NCI-H128 (cell line): Measurements from ENCODE around the gene FXYD4.

Experiments
- DNase-seq: peaks from one replicate; lab custom pipeline; 2025; ENCODE audit not compliant: unreplicated experiment; lab: John Stamatoyannopoulos, UW

Gene FXYD4

DNA sequence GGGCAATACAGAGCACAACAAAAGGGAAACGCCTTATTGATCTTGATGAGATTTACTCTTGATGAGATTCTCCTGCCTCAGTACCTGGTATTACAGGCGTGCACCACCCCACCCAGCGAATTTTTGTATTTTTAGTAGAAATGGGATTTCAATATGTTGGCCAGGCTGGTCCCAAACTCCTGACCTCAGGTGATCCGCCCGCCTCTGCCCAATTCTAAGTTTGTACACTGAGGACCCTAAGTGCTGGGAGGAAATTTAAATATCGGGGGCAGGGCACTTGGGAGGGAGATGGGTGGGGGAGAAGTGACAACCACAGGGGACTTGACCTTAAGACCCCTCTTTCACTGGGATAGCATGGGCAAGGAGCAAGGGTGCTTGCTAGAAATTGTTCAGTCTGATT lies 23.4 kb downstream of the FXYD4 start:
- DNase-seq, result no peak

GRCh38 chr10:43395571-43396060 lies 24.2 kb downstream of the FXYD4 start:
- no peak for DNase-seq

GRCh38 chr10:43396061-43396927 lies 24.9 kb downstream of the FXYD4 start:
- no peak for DNase-seq

DNA sequence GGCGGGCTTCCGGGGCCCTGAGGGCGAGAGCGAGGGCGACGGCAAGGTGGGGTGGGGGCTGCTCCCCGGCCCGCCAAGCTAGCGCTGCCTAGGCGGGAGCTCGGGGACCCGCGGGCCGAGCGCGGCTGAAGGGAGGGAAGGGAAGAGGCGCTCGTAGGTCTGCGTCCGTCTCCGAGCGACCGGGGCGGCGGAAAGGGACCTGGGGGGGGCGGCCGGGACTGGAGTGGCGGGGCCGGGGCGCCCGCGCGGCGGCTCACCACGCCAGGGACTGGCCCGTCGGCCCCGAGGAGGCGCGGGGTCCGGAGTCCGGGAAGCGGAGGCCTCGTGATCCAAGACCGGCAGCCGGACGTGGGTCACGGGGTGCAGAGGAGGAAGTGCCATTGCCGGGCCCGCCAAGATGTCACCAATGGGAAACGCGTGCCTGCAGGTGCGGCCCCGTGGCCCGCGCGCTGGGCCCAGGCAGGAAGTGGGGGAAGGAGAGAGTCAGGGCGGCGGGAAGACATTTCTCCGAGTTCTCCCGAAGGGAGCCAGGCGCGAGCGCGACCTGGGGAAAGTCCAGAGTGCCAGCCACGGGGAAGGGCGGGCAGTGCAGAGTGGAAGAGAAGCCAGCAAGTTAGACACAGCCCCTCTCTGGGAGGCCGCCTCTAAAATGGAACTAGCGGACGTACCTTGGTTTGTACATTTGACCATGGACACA lies 25.6 kb downstream of the FXYD4 start:
- peak; percentile 59 for DNase-seq

- DNase-seq, result no peak
Observed at GRCh38 chr10:43398939-43399319, 27.5 kb downstream of the FXYD4 start.

DNA sequence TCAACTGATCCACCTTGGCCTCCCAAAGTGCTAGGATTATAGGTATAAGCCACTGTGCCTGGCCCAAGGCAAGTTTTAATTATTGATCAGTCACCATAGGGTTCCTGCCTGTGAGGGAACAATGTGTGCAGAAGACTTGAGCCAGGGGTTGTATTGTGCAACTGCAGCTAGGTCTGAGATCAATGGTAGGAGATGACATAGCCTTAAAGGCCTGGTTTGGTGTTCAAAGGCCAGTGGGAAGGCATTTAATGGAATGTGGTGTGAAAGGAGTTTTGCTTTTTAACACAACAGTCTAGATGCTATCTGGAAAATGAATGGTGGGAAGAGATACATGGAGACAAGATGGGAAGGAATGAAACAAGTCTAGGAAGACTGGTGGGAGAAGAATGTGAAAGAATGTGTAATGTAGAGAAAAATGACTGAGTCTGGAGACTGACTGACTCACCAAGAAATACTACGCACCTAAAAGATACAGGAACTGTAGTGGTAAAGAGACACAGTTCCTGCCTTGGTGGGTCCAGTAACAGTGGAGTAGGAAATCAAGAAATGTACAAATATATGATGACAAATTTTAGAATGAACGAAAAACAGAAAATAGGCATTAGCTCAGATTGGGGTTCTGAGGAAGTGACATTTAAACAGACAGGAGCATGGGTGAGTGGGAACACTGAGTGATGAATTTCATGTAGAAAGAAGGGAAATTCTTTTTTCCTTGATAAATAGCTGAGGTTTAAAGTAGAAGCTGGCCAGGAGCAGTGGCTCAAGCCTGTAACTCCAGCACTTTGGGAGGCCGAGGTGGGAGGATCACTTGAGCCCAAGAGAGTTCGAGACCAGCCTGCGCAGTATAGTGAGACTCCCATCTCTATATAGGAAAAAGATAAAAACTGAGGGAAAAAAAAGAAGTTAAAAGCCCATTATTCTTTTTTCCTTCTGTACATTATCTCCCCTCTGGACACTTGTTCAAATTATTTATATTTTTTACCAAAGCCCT lies 28.2 kb downstream of the FXYD4 start:
- no peak for DNase-seq

GRCh38 chr10:43401627-43402026 lies 30.2 kb downstream of the FXYD4 start:
- DNase-seq, result no peak

DNA sequence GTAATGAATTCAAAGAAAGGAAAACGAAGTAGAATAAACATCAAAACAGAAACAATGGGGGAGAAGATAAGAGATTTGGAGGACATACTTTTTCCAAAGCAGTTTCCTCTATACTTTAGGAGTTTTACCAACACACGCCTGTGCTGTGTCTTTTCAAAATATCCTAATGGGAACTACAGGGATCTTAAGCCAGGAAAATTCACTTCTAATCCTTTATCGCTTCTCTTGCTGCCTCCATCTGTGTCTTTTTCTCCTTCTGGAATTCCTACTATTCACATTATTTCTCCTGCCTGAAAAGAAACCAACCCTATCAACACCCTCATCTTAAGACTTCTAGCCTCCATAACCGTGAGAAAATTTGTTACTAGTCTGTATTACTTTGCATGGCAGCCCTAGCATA lies 30.7 kb downstream of the FXYD4 start:
- DNase-seq, result no peak

DNA sequence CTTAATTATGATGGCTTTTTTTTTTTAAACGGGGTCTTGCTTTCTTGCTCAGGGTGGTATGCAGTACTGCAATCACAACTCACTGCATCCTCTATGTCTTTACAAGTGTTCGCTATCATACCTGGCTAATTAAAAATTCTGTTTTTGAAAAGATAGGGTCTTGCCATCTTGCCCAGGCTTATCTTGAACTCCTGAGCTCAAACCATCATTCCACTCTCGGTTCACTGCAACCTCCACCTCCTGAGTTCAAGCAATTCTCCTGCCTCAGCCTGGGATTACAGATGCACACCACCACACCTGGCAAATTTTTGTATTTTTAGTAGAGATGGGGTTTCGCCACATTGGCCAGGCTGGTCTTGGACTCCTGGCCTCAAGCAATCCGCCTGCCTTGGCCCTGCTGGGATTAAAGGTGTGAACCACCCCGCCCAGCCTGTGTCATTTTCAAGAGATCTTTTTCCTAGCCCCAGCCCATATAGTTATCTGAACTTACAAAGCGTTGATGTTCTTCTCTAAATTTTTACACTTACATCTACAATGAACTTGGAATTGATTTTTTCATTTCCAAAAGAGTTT lies 31.5 kb downstream of the FXYD4 start:
- DNase-seq, result no peak

GRCh38 chr10:43403911-43404703 lies 32.7 kb downstream of the FXYD4 start:
- DNase-seq, result no peak

DNA sequence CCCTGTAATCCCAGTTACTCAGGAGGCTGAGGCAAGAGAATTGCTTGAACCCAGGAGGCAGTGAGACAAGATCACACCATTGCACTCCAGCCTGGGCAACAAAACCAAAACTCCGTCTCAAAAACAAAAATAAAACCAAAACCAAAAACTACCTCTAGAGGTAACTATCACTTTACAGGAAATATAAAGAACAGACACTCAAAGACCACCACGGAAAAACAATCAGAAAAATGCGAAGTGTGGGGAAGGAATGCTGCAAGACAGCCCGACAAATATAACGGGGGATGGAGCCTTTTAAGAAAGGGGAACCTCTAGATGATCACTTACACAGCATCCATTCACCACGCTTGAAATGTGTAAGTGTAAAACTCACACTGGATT lies 33.3 kb downstream of the FXYD4 start:
- DNase-seq, result no peak

DNA sequence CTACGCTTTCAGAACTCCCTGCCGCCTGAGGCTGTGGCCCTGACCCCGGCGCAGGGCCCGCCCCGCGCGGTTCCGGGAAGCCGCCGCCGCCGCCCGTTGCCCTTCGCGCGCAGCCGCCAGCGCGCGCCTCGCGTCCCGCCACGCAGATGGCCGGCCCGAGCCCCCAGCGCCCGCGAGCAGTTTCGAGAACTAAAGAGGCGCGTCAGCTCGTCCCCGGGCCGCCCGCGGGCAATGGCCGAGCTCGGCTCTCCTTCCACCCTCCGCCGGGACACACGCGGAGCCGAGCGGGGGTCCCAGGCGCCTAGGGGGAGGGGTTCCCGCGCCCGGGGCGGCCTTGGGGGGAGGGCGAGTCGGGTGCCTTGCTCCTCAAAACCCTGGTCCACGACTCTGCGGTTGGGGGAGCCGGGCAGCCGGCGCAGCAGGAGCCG lies 35.7 kb downstream of the FXYD4 start:
- DNase-seq, result no peak

GRCh38 chr10:43407576-43408330 lies 36.3 kb downstream of the FXYD4 start:
- no peak for DNase-seq

DNA sequence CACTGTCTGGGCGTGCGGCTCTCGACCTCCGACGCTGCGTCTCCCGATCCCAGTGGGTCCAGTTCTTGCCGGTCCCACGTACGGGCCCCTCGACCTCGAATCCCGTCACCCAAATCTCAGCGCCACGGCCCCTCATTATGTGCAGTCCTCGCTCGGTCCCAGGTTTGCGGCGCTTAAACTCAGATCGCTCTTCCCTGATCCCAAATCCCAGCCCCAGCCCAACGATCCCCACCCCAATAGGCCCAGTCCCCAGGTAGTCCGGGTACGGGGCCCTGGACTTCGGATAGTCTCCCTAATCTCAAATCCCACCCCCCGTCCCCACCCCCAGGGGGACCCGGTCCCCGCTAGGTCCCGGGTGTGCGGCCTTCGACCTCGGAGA lies 36.9 kb downstream of the FXYD4 start:
- DNase-seq, result no peak

GRCh38 chr10:43408710-43409384 lies 37.4 kb downstream of the FXYD4 start, which contains the start of gene HNRNPF:
TSS of gene HNRNPF (minus strand) at chr10:43409186. CDS start at chr10:43387884, 21,302 bp downstream.
- peak; percentile 67 for DNase-seq

DNA sequence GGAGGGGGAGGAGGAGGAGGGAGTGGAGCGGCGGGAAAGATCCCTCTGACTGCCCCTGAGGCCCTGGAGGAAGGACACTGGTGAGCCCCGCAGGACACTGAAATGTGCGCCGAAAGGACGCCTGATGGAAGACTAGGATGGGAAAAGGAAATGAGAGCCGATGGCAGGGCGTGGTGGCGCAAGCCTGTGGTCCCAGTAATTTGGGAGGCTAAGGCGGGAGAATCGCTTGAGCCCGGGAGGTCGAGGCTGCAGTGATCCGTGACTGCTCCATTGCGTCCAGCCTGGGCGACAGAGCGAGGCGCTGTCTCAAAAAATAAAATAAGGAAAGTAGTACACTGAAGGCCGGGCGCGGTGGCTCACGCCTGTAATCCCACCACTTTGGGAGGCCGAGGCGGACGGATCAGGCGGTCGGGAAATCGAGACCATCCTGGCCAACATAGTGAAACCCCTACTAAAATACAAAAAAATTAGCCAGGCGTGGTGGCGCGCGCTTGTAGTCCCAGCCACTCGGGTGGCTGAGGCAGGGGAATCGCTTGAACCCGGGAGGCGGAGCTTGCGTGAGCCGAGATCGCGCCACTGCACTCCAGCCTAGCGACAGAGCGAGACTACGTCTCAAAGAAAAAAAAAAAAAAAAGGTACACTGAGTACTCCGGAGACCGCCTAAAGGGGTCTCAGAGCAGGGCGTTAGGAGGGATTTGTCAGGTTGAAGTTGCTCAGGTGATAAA lies 38.1 kb downstream of the FXYD4 start:
- no peak for DNase-seq

- DNase-seq, result no peak
Observed at GRCh38 chr10:43410345-43410744, 38.9 kb downstream of the FXYD4 start.

- no peak for DNase-seq
Observed at GRCh38 chr10:43411536-43411935, 40.1 kb downstream of the FXYD4 start.
